ENCODE measurements around the gene ATMIN. TPM values are rescaled to one million over a fixed set of nuclear protein-coding genes. Genes with fewer than 3 reads are reported as not detected.
A peak's percentile ranks its signal among the peaks of the same experiment; 100 is the strongest.

ATMIN gene
- total RNA-seq, 1 donor from 2014 or later: 50.1 TPM

DNA sequence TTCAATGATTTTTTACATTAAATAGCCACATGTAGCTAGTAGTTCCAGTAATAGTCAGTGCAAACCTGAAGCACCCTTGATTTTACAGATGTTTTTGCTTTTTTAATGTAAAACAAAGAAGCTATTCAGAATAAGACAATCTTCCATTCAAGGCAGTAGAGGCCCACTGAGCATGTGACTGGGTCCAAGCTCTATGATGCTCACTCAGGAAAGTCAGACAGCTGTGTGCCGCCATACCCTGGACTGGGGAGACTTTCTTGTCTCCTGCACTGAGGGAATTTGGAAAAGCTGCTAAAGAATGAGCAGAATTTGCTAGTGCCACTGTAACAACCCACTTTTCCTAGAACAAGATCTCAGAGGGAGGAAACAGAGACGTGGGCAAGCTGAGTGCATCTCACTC is 17.1 kb upstream of the ATMIN start:
- H3K9me3 Mint-ChIP-seq (ENCODE audit: low read depth): no peaks in the 10 kb centered on the region
- H3K4me1 Mint-ChIP-seq (ENCODE audit: low read depth): no peaks in the 10 kb centered on the region
- H3K4me3 Mint-ChIP-seq (ENCODE audit: low read depth): no peak overlapping the region
- no peaks in the 10 kb centered on the region for H3K27me3 Mint-ChIP-seq
- peaks cover 7% of the 10 kb centered on the region for H3K36me3 Mint-ChIP-seq (ENCODE audit: insufficient read depth)
- no peak overlapping the region for H3K27ac Mint-ChIP-seq
- no peak for TF ChIP-seq CTCF (IDR thresholded peaks at IDR 0.05; ENCODE audit: unreplicated experiment)
- DNase-seq (ENCODE audit: low spot score, unreplicated experiment): no peak

- no peaks in the 10 kb centered on the region for H3K4me1 Mint-ChIP-seq (ENCODE audit: low read depth)
- peaks cover 15% of the 10 kb centered on the region for H3K36me3 Mint-ChIP-seq (ENCODE audit: insufficient read depth)
- TF ChIP-seq CTCF (IDR thresholded peaks at IDR 0.05; ENCODE audit: unreplicated experiment): no peak
- no peaks in the 10 kb centered on the region for H3K27me3 Mint-ChIP-seq
- no peak for DNase-seq (ENCODE audit: low spot score, unreplicated experiment)
- H3K4me3 Mint-ChIP-seq (ENCODE audit: low read depth): no peak overlapping the region
- no peak overlapping the region for H3K27ac Mint-ChIP-seq
- H3K9me3 Mint-ChIP-seq (ENCODE audit: low read depth): no peaks in the 10 kb centered on the region
These were observed 9.2 kb upstream of the ATMIN start for GRCh38 chr16:81026429-81026828.

DNA sequence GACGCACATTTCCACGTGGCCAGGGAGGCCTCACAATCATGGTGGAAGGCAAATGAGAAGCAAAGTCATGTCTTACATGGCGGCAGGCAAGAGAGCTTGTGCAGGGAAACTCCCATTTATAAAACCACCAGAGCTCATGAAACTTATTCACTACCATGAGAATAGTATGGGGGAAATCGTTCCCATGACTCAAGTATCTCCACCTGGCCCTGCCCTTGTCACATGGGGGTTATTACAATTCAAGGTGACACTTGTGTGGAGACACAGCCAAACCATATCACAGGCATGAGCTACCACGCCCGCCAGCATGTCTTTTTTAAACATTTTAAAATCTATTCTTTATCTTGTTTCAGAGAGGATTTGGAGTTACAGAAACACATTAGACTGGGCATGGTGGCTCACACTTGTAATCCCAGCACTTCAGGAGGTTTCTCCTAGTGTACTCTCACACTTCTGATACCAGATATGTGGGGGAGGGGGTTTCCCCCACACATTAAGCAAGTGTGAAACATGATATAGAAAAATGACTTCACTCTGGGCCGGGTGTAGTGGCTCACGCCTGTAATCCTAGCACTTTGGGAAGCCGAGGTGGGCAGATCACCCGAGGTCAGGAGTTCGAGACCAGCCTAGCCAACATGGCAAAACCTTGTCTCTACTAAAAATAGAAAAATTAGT is 5.6 kb upstream of the ATMIN start:
- no peak for DNase-seq (ENCODE audit: low spot score, unreplicated experiment)
- Mint-ChIP-seq H3K4me3 (ENCODE audit: low read depth) (no peak overlapping the region), H3K9me3 (ENCODE audit: low read depth) (no peaks in the 10 kb centered on the region), H3K27me3 (no peaks in the 10 kb centered on the region), H3K36me3 (ENCODE audit: insufficient read depth) (peaks cover 15% of the 10 kb centered on the region), H3K27ac (no peak overlapping the region), H3K4me1 (ENCODE audit: low read depth) (peaks cover under 1% of the 10 kb centered on the region)
- TF ChIP-seq CTCF (IDR thresholded peaks at IDR 0.05; ENCODE audit: unreplicated experiment): no peak

GRCh38 chr16:81035975-81036750 is 521 bp downstream of the ATMIN start:
- DNase-seq (ENCODE audit: low spot score, unreplicated experiment): peak; percentile 35
- Mint-ChIP-seq H3K4me3 (ENCODE audit: low read depth) (peak overlapping the region; percentile 86), H3K4me1 (ENCODE audit: low read depth) (peaks cover 19% of the 10 kb centered on the region), H3K36me3 (ENCODE audit: insufficient read depth) (peaks cover 13% of the 10 kb centered on the region), H3K27ac (peak overlapping the region; percentile 78), H3K27me3 (no peaks in the 10 kb centered on the region), H3K9me3 (ENCODE audit: low read depth) (no peaks in the 10 kb centered on the region)
- no peak for TF ChIP-seq CTCF (IDR thresholded peaks at IDR 0.05; ENCODE audit: unreplicated experiment)

- no peak for DNase-seq (ENCODE audit: low spot score, unreplicated experiment)
- peak overlapping the region; percentile 86 for H3K4me3 Mint-ChIP-seq (ENCODE audit: low read depth)
- no peak for TF ChIP-seq CTCF (IDR thresholded peaks at IDR 0.05; ENCODE audit: unreplicated experiment)
- no peaks in the 10 kb centered on the region for H3K27me3 Mint-ChIP-seq
- H3K36me3 Mint-ChIP-seq (ENCODE audit: insufficient read depth): peaks cover 16% of the 10 kb centered on the region
- H3K4me1 Mint-ChIP-seq (ENCODE audit: low read depth): peaks cover 19% of the 10 kb centered on the region
- peak overlapping the region; percentile 78 for H3K27ac Mint-ChIP-seq
- H3K9me3 Mint-ChIP-seq (ENCODE audit: low read depth): no peaks in the 10 kb centered on the region
These were observed 1.2 kb downstream of the ATMIN start for GRCh38 chr16:81036751-81037350.

All from progenitor cell of endocrine pancreas (in vitro differentiated cells).